Adipocyte (in vitro differentiated cells): ENCODE data around the gene MRTFA.
"Not testable (repeated sequence)": the region's sequence is repeated elsewhere in the genome, so short reads cannot be mapped to it uniquely, and the experiment has no call there.

Experiments
- DNase-seq: peaks from one replicate; pipeline ENCODE4 v3.0.0-alpha.2; 2015; ENCODE audit warnings: low read depth
- H3K27me3 ChIP-seq: replicated peaks from 2 replicates; pipeline ENCODE4 v1.7.0; 2013; ENCODE audit warnings: mild to moderate bottlenecking, low read length, moderate library complexity; ENCODE audit not compliant: control insufficient read depth, insufficient read depth
- H3K36me3 ChIP-seq: 2 replicates; pipeline ENCODE4 v1.7.0; 2013; ENCODE audit warnings: low read length, mild to moderate bottlenecking, moderate library complexity; ENCODE audit not compliant: control insufficient read depth, insufficient read depth, severe bottlenecking
- H3K4me1 ChIP-seq: 2 replicates; pipeline ENCODE4 v1.7.0; 2013; ENCODE audit warnings: mild to moderate bottlenecking, low read length, moderate library complexity; ENCODE audit not compliant: control insufficient read depth, insufficient read depth
- H3K4me3 ChIP-seq: 2 replicates; pipeline ENCODE4 v1.7.0; 2013; ENCODE audit warnings: mild to moderate bottlenecking, low read length, moderate library complexity
- H3K9ac ChIP-seq: 2 replicates; pipeline ENCODE4 v1.7.0; 2013; ENCODE audit warnings: mild to moderate bottlenecking, low read length, moderate library complexity
- H3K9me3 ChIP-seq: 2 replicates; pipeline ENCODE4 v1.7.0; 2013; ENCODE audit warnings: mild to moderate bottlenecking, low read length, moderate library complexity; ENCODE audit not compliant: control insufficient read depth

Gene MRTFA

GRCh38 chr22:40625281-40625680 lies 11.2 kb downstream of the MRTFA start:
- H3K9ac ChIP-seq, H3K27me3 ChIP-seq, DNase-seq, H3K4me3 ChIP-seq, H3K36me3 ChIP-seq, H3K9me3 ChIP-seq: not testable (repeated sequence)
- H3K4me1 ChIP-seq = peaks cover 20% of the 10 kb centered on the region

- Histone ChIP-seq H3K4me1 (peaks cover 20% of the 10 kb centered on the region), H3K27me3 (no peaks in the 10 kb centered on the region), H3K9me3 (peaks cover 7% of the 10 kb centered on the region), H3K36me3 (no peaks in the 10 kb centered on the region), H3K9ac (no peak overlapping the region), H3K4me3 (no peak overlapping the region)
- DNase-seq = no peak
Measured at GRCh38 chr22:40624770-40625169, 11.7 kb downstream of the MRTFA start.

- H3K9me3 ChIP-seq = peaks cover 7% of the 10 kb centered on the region
- no peak for DNase-seq
- H3K36me3 ChIP-seq = no peaks in the 10 kb centered on the region
- peaks cover 5% of the 10 kb centered on the region for H3K4me1 ChIP-seq
- no peak overlapping the region for H3K9ac ChIP-seq
- H3K4me3 ChIP-seq = no peak overlapping the region
- H3K27me3 ChIP-seq = no peaks in the 10 kb centered on the region
Measured at GRCh38 chr22:40621309-40622151, 15.0 kb downstream of the MRTFA start.

DNA sequence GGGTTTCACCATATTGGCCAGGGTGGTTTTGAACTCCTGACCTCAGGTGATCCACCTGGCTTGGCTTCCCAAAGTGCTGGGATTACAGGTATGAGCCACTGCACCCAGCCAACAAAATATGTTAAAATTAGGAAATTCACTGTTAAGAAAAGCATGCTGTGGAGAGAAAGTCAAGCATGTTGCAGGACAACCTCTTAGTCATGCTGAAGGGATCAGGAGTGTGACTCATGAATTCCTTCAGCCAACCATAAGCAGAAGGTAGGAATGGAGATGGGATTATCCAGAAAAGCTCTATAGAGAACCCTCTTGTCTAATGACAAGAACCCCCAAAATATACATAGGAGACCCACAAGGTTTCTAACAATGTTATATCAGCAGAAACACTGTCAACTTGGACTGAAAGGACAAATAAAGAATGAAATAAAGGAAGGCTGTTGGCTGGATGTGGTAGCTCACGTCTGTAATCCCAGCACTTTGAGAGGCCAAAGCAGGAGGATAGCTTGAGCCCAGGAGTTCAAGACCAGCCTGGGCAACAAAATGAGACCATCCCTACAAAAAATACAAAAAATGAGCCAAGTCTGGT lies 16.0 kb downstream of the MRTFA start:
- H3K27me3 ChIP-seq = no peaks in the 10 kb centered on the region
- no peaks in the 10 kb centered on the region for H3K36me3 ChIP-seq
- H3K4me3 ChIP-seq = no peak overlapping the region
- H3K4me1 ChIP-seq = peaks cover 4% of the 10 kb centered on the region
- no peak overlapping the region for H3K9ac ChIP-seq
- no peak for DNase-seq
- H3K9me3 ChIP-seq = peaks cover 7% of the 10 kb centered on the region

GRCh38 chr22:40618400-40618799 lies 18.1 kb downstream of the MRTFA start:
- DNase-seq = no peak
- no peak overlapping the region for H3K4me3 ChIP-seq
- H3K36me3 ChIP-seq = no peaks in the 10 kb centered on the region
- H3K9me3 ChIP-seq = peaks cover 7% of the 10 kb centered on the region
- H3K4me1 ChIP-seq = no peaks in the 10 kb centered on the region
- H3K27me3 ChIP-seq = no peaks in the 10 kb centered on the region
- H3K9ac ChIP-seq = no peak overlapping the region

DNA sequence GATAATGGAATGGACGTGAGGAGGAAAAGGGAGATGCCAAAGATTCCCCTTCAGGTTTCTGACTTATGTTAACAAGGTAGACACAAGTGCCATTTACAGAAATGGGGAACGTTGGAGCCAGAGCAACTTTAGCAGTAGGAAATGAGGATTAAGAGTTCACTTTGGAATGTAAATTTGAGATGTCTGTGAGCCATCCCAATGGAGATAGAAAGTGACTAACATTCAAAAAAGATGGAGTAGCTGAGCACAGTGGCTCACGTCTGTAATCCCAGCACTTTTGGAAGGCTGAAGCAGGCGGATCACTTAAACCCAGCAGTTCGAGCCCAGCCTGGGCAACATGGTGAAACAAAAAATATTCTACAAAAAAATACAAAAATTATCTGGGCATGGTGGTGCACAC lies 19.9 kb downstream of the MRTFA start:
- no peak overlapping the region for H3K4me3 ChIP-seq
- no peaks in the 10 kb centered on the region for H3K27me3 ChIP-seq
- H3K36me3 ChIP-seq = no peaks in the 10 kb centered on the region
- H3K9ac ChIP-seq = no peak overlapping the region
- peaks cover 7% of the 10 kb centered on the region for H3K9me3 ChIP-seq
- no peak for DNase-seq
- no peaks in the 10 kb centered on the region for H3K4me1 ChIP-seq

GRCh38 chr22:40613067-40613466 lies 23.5 kb downstream of the MRTFA start:
- H3K27me3 ChIP-seq = no peaks in the 10 kb centered on the region
- no peaks in the 10 kb centered on the region for H3K4me1 ChIP-seq
- no peak overlapping the region for H3K4me3 ChIP-seq
- no peak for DNase-seq
- no peaks in the 10 kb centered on the region for H3K36me3 ChIP-seq
- H3K9ac ChIP-seq = no peak overlapping the region
- no peaks in the 10 kb centered on the region for H3K9me3 ChIP-seq

GRCh38 chr22:40612291-40612751 lies 24.2 kb downstream of the MRTFA start:
- no peak for DNase-seq
- Histone ChIP-seq H3K9ac (no peak overlapping the region), H3K9me3 (no peaks in the 10 kb centered on the region)

DNA sequence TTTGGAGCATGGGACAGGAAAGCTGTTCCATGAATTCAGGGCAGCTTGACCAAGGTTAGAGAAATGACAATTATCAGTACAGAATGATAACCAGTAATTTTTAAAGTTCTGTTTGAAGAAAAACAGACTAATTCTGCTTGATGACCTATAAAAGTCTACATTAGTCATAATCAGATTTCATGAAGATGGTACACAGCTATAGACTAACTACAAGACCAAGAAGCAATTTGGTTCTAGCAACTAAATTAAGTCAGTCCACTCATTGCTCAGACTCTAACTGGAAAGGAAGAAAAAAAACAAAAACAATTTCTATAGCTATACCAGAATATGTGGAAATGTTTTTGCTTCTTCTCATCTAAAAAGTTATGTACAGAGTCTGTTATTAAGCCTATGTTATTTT lies 24.9 kb downstream of the MRTFA start:
- no peaks in the 10 kb centered on the region for H3K27me3 ChIP-seq
- H3K36me3 ChIP-seq = no peaks in the 10 kb centered on the region
- H3K9ac ChIP-seq = no peak overlapping the region
- H3K4me3 ChIP-seq = no peak overlapping the region
- H3K9me3 ChIP-seq = no peaks in the 10 kb centered on the region
- no peak for DNase-seq
- no peaks in the 10 kb centered on the region for H3K4me1 ChIP-seq

More at GRCh38 chr22:40612291-40612751, 24.2 kb downstream of the MRTFA start:
- H3K27me3 ChIP-seq = no peaks in the 10 kb centered on the region
- no peak overlapping the region for H3K4me3 ChIP-seq
- H3K36me3 ChIP-seq = no peaks in the 10 kb centered on the region
- no peaks in the 10 kb centered on the region for H3K4me1 ChIP-seq

- Histone ChIP-seq H3K27me3 (no peaks in the 10 kb centered on the region), H3K36me3 (no peaks in the 10 kb centered on the region), H3K4me1 (peaks cover 4% of the 10 kb centered on the region), H3K4me3 (no peak overlapping the region), H3K9ac (no peak overlapping the region), H3K9me3 (no peaks in the 10 kb centered on the region)
- DNase-seq = no peak
Measured at GRCh38 chr22:40610329-40610850, 26.1 kb downstream of the MRTFA start.

- Histone ChIP-seq H3K9ac (no peak overlapping the region), H3K4me3 (no peak overlapping the region), H3K36me3 (no peaks in the 10 kb centered on the region), H3K4me1 (peaks cover 6% of the 10 kb centered on the region), H3K9me3 (no peaks in the 10 kb centered on the region), H3K27me3 (no peaks in the 10 kb centered on the region)
- DNase-seq = no peak
Measured at GRCh38 chr22:40609216-40609615, 27.3 kb downstream of the MRTFA start.
